ENCODE data around the gene PPM1A. TPM values are rescaled to one million over a fixed set of nuclear protein-coding genes. Genes with fewer than 3 reads are reported as not detected.

PPM1A gene
- total RNA-seq, 2 donors from 2014 or later: 42.6 to 72.3 TPM

DNA sequence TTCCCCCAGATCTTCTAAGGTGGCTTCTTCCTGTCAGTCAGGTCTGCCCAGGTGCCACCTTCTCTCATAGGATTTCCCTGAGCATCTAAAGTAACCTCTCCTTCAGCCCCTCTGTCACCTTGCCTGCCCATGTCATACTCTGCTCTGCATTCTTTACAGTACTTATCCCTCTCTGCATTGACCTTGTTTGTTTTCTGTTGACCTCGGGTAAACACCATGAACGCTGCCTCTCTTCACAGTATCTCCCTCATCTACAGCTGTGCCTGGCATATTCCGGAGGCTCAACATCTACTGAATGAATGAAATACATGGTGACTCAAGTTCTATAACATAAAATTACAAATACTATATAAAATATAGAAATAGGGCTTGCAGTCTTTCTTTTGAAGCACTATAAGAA, 10.1 kb upstream of the PPM1A start:
- ATAC-seq: no peak
- H3K4me3 Mint-ChIP-seq: no peak overlapping the region
- H3K27me3 Mint-ChIP-seq: peaks cover 5 to 6% of the 10 kb centered on the region in 2 donors
- H3K36me3 Mint-ChIP-seq: no peaks in the 10 kb centered on the region
- DNase-seq (ENCODE audit: low spot score): no peak
- no peaks in the 10 kb centered on the region for H3K4me1 Mint-ChIP-seq (ENCODE audit: low read depth in 2 of 2)
- H3K27ac Mint-ChIP-seq: no peak overlapping the region
- H3K9me3 Mint-ChIP-seq: no peaks in the 10 kb centered on the region

DNA sequence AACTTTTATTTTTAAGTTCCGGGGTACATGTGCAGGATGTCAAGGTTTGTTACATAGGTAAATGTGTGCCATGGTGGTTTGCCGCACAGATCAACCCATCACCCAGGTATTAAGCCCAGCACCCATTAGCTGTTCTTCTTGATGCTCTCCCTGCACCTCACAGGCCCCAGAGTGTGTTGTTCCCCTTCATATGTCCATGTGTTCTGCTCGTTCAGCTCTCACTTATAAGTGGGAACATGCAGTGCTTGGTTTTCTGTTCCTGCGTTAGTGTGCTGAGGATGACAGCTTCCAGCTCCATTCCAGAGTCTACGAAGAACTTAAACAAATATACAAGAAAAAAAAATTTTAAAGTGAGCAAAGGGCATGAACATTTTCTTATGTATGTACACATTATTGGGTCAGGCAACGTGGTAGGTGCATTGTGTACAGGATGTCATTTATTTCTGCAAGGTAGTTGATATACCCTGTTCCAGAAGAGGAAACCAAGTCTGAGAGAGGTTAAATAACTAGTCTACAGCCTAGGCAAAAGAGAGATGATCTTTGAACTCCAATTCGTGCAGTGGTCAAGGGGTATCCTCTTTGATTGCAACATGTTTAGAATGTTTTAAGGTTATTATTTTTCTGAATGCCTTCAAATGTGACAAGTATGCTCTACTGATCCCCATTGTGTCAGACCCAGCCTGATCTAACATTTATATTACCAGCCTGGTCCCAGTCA, 8.7 kb upstream of the PPM1A start:
- no peak for DNase-seq (ENCODE audit: low spot score)
- H3K36me3 Mint-ChIP-seq: no peaks in the 10 kb centered on the region
- no peak overlapping the region for H3K27ac Mint-ChIP-seq
- peaks cover 1 to 3% of the 10 kb centered on the region in 2 donors for H3K4me1 Mint-ChIP-seq (ENCODE audit: low read depth in 2 of 2)
- peaks cover 6 to 8% of the 10 kb centered on the region in 2 donors for H3K27me3 Mint-ChIP-seq
- no peak for ATAC-seq
- H3K4me3 Mint-ChIP-seq: no peak overlapping the region
- no peaks in the 10 kb centered on the region for H3K9me3 Mint-ChIP-seq

DNA sequence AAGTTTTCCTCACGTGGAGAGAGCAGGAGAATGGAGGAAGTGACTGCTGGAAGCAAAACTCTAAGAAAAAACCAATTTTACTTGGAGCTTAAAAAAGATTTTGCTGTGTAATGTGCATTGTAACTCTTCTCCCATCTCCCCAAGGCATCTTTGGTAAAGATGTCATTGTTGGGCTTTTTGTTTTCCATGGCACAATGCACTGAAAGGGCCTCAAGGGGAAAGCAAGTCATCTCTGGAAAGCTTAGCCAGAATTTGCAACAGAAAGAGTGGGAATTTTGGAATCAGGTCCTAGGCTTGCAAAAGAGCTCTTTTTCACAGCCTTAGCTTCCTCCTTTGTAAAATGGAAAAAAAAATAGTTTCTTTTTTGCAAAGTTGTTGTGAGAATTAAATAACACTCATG, 7.9 kb upstream of the PPM1A start:
- Mint-ChIP-seq H3K27me3 (peaks cover 6 to 8% of the 10 kb centered on the region in 2 donors), H3K4me1 (ENCODE audit: low read depth in 2 of 2) (peaks cover 7 to 9% of the 10 kb centered on the region in 2 donors), H3K9me3 (no peaks in the 10 kb centered on the region), H3K36me3 (no peaks in the 10 kb centered on the region), H3K27ac (no peak overlapping the region), H3K4me3 (no peak overlapping the region)
- ATAC-seq (no peak), DNase-seq (ENCODE audit: low spot score) (no peak)

DNA sequence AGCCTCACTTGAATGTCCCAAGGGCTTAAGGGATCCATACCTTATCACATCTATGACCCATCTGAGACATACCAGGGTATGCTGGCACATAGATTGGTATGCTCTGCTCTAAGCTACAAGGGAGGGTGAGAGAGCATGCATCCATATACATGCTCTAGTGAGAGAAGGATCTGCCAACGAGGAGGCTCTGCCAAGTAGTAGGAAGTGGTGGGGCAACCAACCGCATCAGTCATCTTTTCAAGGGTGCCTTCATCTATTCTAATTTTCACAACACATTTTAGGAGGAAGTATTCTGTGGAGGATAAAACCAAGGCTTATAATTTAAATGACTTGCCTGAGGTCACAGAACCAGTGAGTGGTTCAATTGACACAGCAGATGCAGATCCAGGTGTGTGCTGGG, 6.6 kb upstream of the PPM1A start:
- no peak overlapping the region for H3K4me3 Mint-ChIP-seq
- ATAC-seq (no peak), DNase-seq (ENCODE audit: low spot score) (no peak)
- peaks cover 7 to 14% of the 10 kb centered on the region in 2 donors for H3K4me1 Mint-ChIP-seq (ENCODE audit: low read depth in 2 of 2)
- peaks cover 6 to 8% of the 10 kb centered on the region in 2 donors for H3K27me3 Mint-ChIP-seq
- H3K27ac Mint-ChIP-seq: no peak overlapping the region
- H3K36me3 Mint-ChIP-seq: no peaks in the 10 kb centered on the region
- H3K9me3 Mint-ChIP-seq: no peaks in the 10 kb centered on the region

DNA sequence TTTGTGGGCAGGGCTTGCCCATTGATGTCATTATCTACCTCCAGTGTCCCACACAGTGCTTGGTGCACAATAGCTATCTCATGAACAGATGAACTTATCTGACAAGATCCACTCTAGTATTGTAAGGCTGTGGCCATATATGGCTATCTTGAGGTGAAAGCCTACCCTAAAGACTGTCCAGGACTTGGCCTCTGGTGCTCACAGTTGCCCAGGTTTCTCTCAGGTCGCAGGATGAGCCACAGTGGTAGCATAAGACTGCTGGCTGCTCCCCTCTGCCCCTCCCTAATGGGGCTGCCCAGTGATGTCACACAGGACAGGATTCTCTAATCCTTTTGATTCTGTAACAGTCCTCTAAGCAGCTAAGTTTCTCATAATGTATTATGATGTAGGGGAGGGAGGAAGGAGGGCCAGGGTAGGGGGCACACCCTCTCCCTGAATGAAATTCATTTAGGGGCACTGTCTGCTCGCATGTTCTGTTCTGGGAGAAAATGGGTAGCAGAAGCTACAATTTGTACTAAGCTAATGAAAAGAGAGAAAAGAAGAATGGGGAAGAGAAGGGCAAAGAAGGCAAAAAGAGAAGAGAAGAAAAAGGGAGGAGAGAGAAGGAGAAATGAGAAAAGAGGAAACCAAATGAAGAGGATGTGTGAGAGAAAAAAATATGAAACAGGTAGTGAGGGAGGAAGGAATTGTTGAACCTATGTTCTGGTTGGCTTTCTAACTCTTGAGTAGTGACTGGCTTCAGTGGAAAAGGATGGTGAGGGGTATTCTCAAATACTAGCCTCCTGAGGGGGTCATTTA, 3.4 kb upstream of the PPM1A start:
- H3K27me3 Mint-ChIP-seq: peaks cover 4 to 6% of the 10 kb centered on the region in 2 donors
- H3K4me1 Mint-ChIP-seq (ENCODE audit: low read depth in 2 of 2): peaks cover 20 to 33% of the 10 kb centered on the region in 2 donors
- ATAC-seq (no peak), DNase-seq (ENCODE audit: low spot score) (no peak)
- peak overlapping the region in 1 of 2 donors; percentile 68 for H3K27ac Mint-ChIP-seq
- H3K9me3 Mint-ChIP-seq: no peaks in the 10 kb centered on the region
- H3K36me3 Mint-ChIP-seq: no peaks in the 10 kb centered on the region
- no peak overlapping the region for H3K4me3 Mint-ChIP-seq

DNA sequence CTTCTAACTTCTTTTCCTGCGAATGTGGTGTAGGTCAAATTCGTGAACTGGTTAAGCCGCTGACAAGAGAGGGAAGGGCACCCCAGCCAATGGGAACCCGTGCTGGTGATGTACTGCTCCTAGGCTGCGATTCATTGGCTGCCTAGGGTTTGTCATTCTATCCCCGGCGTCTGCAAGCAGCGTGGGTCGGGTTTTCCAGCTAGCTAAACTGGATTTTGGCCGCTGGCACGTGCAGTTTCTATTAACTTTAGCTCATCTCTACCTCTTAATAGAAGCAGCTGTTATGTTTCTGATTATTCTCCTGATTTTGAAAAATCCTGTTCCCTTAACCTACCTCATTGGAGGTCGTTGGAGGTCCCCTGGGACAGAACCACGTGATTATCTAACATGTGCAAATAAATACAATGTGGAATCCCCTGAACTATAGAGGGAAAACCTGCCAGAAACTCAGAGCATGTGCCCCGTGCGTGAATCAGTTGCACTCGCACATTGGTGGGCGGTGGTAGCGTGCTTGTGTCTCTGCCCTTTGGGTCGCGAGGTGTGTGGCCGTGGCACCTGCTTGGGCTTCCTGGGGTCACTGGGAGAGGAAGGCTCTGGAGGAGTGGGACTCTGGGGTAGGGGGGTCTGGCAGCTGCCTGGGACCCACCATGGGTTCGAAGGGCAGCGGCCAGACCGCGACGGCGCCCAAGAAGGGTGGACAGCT, 876 bp upstream of the PPM1A start:
- ATAC-seq (peak; percentile 76 to 79), DNase-seq (ENCODE audit: low spot score) (peak; percentile 89)
- peak overlapping the region; percentile 99 for H3K27ac Mint-ChIP-seq
- H3K9me3 Mint-ChIP-seq: no peaks in the 10 kb centered on the region
- peaks cover 33 to 54% of the 10 kb centered on the region in 2 donors for H3K4me1 Mint-ChIP-seq (ENCODE audit: low read depth in 2 of 2)
- H3K4me3 Mint-ChIP-seq: peak overlapping the region; percentile 98
- H3K36me3 Mint-ChIP-seq: no peaks in the 10 kb centered on the region
- peaks cover 0 to 3% of the 10 kb centered on the region in 2 donors for H3K27me3 Mint-ChIP-seq

DNA sequence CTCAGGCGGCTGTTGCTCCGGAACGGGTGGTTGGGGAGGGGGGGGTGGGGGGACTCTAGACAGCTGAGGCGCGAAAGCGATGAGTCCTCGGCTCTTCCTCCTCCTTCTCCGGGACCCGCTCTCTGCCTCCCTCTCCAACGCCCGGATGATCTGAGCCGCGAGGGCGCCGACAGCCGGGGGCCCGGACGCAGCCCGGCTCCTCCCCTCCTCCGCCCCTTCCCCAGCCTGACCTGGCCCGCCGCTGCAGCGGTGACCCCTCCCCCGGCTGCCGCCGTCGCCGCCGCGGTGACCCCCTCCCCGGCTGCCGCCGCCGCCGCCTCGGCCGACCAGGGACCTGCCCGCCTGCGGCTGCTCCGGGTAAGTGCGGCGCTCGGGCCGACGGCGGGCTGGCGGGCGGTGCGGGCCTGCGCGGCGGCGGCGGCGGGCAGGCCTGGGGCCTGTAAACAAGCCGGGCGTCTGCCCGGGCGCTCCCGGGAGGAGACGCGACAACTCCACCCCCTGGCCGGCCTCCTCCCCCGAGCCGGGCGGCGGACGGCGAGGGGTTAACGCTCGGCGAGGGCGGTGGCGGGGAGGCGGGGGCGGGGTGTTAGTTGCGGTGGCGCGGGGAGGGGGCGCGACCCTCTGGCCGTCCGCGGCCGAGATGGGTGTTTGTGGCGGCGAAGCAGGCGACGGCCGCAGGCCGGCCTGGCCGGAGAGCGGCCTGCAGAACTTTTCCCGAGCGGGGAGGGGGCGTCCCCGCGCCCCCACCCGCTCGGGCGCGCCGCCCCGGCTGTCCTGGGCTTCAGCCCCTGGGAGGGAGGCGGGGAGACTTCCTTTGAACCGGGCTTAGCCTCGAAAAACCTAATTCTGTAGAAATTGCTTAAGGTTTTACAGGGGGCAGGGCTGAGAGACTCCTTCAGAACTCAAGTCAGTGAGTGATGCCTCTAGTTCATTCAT, 568 bp downstream of the PPM1A start:
- Mint-ChIP-seq H3K27me3 (peaks cover 0 to 3% of the 10 kb centered on the region in 2 donors), H3K27ac (peak overlapping the region; percentile 87 to 99), H3K36me3 (no peaks in the 10 kb centered on the region), H3K4me1 (ENCODE audit: low read depth in 2 of 2) (peaks cover 38 to 63% of the 10 kb centered on the region in 2 donors), H3K4me3 (peak overlapping the region; percentile 98), H3K9me3 (no peaks in the 10 kb centered on the region)
- DNase-seq (ENCODE audit: low spot score): peak; percentile 84
- peak; percentile 68 to 79 for ATAC-seq

DNA sequence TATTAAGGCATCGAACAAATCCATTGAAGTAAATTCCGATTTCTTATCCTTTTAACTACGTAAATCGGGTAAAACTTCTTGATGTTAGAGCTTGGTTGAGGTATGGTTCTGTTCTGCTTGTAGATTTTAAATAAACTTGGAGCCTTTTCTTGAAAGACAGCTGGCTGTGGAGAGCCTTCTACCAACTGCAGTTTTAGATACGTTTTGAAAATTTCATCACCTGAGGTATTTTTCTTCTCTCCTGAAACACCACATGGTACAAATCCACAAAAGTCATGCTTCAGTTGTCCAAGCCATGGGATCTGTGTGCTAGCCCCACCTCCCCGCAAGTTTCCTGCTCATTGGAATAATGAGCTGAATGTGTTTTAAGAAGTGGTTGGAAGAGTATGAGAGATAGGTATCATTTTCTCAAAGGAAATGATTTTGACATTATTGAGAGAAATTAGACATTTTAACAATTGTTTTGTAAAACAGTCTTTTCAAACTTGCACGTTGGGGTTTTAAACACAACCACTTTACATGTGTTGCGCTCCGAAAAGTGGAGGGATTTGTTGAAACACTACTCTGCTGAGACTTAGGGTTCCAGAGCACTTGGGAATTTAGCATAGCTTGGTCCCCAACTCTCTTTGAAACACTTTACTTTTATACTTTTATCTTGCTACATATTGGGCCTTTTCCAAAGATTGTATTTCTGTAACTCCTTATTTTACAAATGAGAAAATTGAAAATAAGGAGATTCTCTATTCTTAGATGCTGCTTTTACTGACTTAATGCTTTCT, 1.4 kb downstream of the PPM1A start:
- Mint-ChIP-seq H3K9me3 (no peaks in the 10 kb centered on the region), H3K4me3 (peak overlapping the region; percentile 89), H3K4me1 (ENCODE audit: low read depth in 2 of 2) (peaks cover 38 to 65% of the 10 kb centered on the region in 2 donors), H3K27me3 (no peaks in the 10 kb centered on the region), H3K27ac (peak overlapping the region; percentile 67 to 87), H3K36me3 (no peaks in the 10 kb centered on the region)
- ATAC-seq: no peak
- DNase-seq (ENCODE audit: low spot score): no peak

DNA sequence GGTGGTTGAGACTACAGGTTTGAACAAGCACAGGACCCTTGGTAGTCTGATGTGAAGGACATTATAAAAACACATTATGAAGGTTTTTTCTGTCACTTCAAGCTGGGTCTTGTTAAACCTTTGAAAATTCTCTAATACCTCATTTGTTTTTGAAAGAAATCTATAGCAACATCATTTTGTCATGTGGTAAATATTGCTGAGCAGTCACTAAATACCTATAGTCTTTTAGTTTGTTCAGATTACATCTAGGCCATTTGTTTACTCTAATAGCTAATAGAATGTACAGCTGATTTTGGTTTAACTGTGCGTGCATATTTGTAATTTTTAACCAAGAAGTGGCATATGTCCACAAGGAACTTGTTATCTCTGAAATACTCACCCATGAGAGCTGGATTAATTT, 2.9 kb downstream of the PPM1A start:
- peak overlapping the region; percentile 67 to 87 for H3K27ac Mint-ChIP-seq
- H3K9me3 Mint-ChIP-seq: no peaks in the 10 kb centered on the region
- H3K4me1 Mint-ChIP-seq (ENCODE audit: low read depth in 2 of 2): peaks cover 39 to 61% of the 10 kb centered on the region in 2 donors
- no peaks in the 10 kb centered on the region for H3K36me3 Mint-ChIP-seq
- no peak for ATAC-seq
- DNase-seq (ENCODE audit: low spot score): no peak
- H3K27me3 Mint-ChIP-seq: no peaks in the 10 kb centered on the region
- peak overlapping the region; percentile 89 for H3K4me3 Mint-ChIP-seq

DNA sequence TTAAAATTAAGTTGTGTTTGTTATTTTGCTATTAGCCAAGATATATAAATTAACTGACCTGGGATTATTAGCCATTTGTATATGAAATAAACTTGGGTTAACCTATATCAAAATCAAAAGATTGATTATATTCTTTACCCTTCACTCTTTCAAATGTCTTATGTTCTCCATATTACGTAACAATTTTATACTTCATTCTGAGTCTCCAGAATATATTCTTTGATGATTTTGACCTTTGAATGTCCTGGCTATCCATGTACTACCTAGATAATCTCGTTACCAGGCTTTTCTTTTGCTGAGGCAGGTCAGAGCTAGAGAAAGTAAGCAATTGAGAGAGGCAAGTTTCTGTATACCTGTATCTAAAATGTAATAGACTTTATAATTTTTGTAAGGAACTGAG, 3.6 kb downstream of the PPM1A start:
- Mint-ChIP-seq H3K27me3 (no peaks in the 10 kb centered on the region), H3K9me3 (no peaks in the 10 kb centered on the region), H3K4me3 (no peak overlapping the region), H3K27ac (peak overlapping the region in 1 of 2 donors; percentile 22), H3K36me3 (no peaks in the 10 kb centered on the region), H3K4me1 (ENCODE audit: low read depth in 2 of 2) (peaks cover 38 to 56% of the 10 kb centered on the region in 2 donors)
- ATAC-seq (no peak), DNase-seq (ENCODE audit: low spot score) (no peak)

DNA sequence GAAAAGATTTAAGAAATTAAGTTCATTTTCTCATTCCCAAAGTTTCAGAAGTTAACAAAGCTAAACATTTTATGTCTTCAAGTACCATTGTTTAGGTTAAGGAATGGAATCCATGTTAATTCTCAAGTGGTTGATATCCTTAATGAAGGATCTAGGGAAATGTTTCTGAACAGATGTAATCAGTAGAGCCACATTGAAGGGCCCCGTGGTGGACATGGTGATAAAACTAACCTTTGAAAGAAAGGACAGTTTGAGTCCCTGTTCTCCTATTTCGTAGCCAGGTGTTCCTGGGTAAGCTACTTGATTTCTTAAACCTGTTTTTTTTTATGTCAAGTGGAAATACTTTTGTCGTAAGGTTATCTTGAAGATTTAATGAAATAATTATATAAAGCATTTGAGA, 4.6 kb downstream of the PPM1A start:
- ATAC-seq (no peak), DNase-seq (ENCODE audit: low spot score) (no peak)
- no peaks in the 10 kb centered on the region for H3K9me3 Mint-ChIP-seq
- H3K27ac Mint-ChIP-seq: no peak overlapping the region
- no peaks in the 10 kb centered on the region for H3K27me3 Mint-ChIP-seq
- H3K4me1 Mint-ChIP-seq (ENCODE audit: low read depth in 2 of 2): peaks cover 30 to 48% of the 10 kb centered on the region in 2 donors
- H3K4me3 Mint-ChIP-seq: no peak overlapping the region
- H3K36me3 Mint-ChIP-seq: no peaks in the 10 kb centered on the region

DNA sequence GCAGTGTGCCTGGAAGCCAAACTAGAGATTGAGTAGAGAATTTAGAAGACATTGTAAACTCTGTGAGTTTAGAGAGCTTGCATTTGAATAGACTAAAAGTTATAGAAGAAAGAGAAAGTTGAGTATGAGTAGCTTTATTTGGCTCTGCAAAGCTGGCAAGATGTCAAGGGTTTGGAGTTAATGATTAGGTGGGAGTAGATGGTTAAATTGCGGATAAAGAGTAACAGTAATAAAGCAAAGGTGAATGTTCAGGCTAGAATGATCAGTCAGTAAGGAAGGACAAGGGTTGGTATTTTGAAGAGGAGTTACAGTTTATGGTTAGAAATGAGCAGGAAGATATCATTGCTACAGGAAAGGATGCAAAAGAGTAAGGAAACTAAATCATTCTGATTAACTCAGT, 5.2 kb downstream of the PPM1A start:
- H3K4me3 Mint-ChIP-seq: no peak overlapping the region
- peaks cover 32 to 48% of the 10 kb centered on the region in 2 donors for H3K4me1 Mint-ChIP-seq (ENCODE audit: low read depth in 2 of 2)
- no peak overlapping the region for H3K27ac Mint-ChIP-seq
- DNase-seq (ENCODE audit: low spot score): no peak
- no peak for ATAC-seq
- H3K36me3 Mint-ChIP-seq: no peaks in the 10 kb centered on the region
- no peaks in the 10 kb centered on the region for H3K27me3 Mint-ChIP-seq
- H3K9me3 Mint-ChIP-seq: no peaks in the 10 kb centered on the region

Data from natural killer cell treated with Interleukin-12 subunit alpha and Interleukin-12 subunit beta and Interleukin-15 and Interleukin-18, amount 100 ng/mL, for 72 hours (primary cell).